ENCODE results near the gene HDHD3.

Gene HDHD3

GRCh38 chr9:113337714-113338113 is 39.1 kb downstream of the HDHD3 start:
- DNase-seq (ENCODE audit: low read depth in 2 of 3, low spot score in 1 of 3), result no peak

- DNase-seq (ENCODE audit: low read depth in 2 of 3, low spot score in 1 of 3), result no peak
Measured at GRCh38 chr9:113331780-113332179, 45.0 kb downstream of the HDHD3 start.

GRCh38 chr9:113328045-113328782 is 48.6 kb downstream of the HDHD3 start:
- no peak for DNase-seq (ENCODE audit: low read depth in 2 of 3, low spot score in 1 of 3)

GRCh38 chr9:113326230-113326629 is 50.6 kb downstream of the HDHD3 start:
- no peak for DNase-seq (ENCODE audit: low read depth in 2 of 3, low spot score in 1 of 3)

All from stimulated activated CD4-positive, alpha-beta T cell treated with anti-CD3 and anti-CD28 coated beads, Interleukin-12 subunit alpha, Interleukin-12 subunit beta, amount 100 ng/mL, for 48 hours (primary cell).